Epithelial cell of esophagus (primary cell): ENCODE measurements around the gene LHFPL2.
"Not testable (repeated sequence)": the region's sequence is repeated elsewhere in the genome, so short reads cannot be mapped to it uniquely, and the experiment has no call there.

Experiments used
- DNase-seq: peaks from one replicate; pipeline ENCODE4 v3.0.0; 2010; ENCODE audit warnings: low read depth
- H3K4me3 ChIP-seq: 2 replicates; pipeline ENCODE4 v1.5.1; 2011; ENCODE audit warnings: mild to moderate bottlenecking, low read length, control low read depth
- TF ChIP-seq, protein P1 (sequence below): IDR thresholded peaks from 2 replicates; pipeline ENCODE4 v1.5.1; 2011; ENCODE audit warnings: low read depth, mild to moderate bottlenecking, low read length, control low read depth, inconsistent platforms; ENCODE audit not compliant: insufficient read depth; ENCODE audit errors: missing control alignments

Gene LHFPL2

DNA sequence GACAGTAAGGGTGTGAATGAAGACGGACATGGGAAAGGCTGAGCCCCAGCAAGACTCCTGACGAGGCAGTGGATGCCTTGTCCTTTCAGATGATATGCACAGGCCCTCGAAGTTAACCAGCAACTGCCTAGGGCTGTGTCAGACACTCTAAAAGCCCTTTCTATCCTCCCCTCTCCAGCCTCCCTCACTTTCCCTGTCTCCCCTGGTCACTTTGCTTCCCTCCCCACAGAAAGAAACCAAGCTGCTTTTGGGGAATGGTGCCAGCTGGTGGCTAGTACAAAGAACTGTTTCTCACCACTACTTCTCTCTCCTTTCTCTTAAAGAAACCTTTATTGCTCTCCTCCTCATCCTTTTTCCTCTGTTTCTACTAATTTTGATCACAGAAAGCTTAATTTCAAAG is 21.4 kb downstream of the LHFPL2 start:
- TF ChIP-seq, protein P1, sequence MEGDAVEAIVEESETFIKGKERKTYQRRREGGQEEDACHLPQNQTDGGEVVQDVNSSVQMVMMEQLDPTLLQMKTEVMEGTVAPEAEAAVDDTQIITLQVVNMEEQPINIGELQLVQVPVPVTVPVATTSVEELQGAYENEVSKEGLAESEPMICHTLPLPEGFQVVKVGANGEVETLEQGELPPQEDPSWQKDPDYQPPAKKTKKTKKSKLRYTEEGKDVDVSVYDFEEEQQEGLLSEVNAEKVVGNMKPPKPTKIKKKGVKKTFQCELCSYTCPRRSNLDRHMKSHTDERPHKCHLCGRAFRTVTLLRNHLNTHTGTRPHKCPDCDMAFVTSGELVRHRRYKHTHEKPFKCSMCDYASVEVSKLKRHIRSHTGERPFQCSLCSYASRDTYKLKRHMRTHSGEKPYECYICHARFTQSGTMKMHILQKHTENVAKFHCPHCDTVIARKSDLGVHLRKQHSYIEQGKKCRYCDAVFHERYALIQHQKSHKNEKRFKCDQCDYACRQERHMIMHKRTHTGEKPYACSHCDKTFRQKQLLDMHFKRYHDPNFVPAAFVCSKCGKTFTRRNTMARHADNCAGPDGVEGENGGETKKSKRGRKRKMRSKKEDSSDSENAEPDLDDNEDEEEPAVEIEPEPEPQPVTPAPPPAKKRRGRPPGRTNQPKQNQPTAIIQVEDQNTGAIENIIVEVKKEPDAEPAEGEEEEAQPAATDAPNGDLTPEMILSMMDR = peak; percentile 54
- peak; percentile 34 for DNase-seq
- no peak overlapping the region for H3K4me3 ChIP-seq

GRCh38 chr5:78626009-78626571 is 22.5 kb downstream of the LHFPL2 start:
- TF ChIP-seq, protein P1 = no peak
- no peak overlapping the region for H3K4me3 ChIP-seq
- DNase-seq = no peak

DNA sequence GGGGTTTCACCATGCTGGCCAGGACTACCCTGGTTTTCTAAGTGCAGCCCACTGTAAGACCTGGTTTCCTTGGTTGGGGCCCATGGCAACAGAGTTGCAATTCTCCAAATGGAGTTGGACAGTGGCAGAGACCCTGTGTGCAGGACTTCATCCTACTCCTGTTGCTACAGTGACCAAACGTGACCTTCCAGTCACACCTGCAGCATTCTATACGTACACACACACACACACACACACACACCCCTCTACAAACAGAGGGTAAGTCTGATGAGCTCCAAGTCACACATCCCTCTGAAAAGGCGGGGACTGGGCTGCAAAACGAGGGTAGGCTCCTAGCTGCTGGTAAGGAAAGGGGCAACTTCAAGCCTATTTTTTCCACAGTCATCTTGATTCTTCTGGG is 23.6 kb downstream of the LHFPL2 start:
- no peak overlapping the region for H3K4me3 ChIP-seq
- DNase-seq = no peak
- TF ChIP-seq, protein P1 = no peak

DNA sequence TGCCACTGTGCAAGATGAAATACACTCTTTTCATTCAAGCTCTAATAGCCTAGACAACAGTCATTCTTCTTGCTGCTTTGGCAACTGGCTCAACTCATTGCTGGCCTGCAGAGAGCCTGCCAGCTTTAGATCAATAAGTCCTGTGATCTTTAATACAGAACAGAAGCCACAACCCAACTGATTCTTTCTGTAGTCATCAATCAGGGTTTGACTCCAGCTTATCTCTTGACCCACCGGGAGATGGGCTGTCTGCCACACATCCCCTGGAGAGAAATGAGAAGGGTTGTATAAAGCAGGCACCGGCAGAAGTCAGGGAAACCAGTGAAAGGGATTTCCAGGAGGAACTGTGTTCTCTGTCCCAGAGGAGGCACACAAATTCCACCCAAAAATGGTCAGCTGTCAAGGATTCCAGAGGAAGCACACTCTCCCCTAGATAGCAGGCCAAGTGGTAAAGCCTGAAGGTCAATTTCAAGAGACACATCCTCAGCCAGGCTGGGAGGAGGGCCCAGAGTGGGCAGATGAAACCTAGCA is 24.5 kb downstream of the LHFPL2 start:
- TF ChIP-seq, protein P1 = no peak
- no peak for DNase-seq
- H3K4me3 ChIP-seq = no peak overlapping the region

GRCh38 chr5:78622302-78622971 is 26.1 kb downstream of the LHFPL2 start:
- DNase-seq = no peak
- TF ChIP-seq, protein P1 = no peak
- H3K4me3 ChIP-seq = no peak overlapping the region

DNA sequence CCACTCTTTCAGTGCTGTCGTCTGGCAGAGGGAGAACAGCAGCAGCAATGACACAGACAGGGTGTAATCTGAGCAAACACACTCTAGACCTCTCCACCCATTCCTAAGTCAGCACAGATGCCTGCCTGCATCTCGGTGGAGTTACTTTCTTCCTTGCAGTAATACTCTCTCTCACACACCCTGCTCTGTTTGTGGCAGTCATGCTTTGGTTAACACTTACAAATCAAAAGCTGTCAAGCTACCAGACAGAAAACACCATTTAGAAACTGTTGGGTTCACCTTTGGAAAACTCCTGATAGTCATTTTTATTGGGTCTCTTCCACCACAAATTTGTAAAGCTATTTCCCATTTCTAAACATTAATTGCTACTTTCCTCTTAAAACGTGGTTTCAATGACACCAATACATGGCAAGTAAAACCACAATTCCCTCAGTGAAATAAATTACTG is 27.3 kb downstream of the LHFPL2 start:
- DNase-seq = peak; percentile 29
- no peak overlapping the region for H3K4me3 ChIP-seq
- TF ChIP-seq, protein P1 = no peak

DNA sequence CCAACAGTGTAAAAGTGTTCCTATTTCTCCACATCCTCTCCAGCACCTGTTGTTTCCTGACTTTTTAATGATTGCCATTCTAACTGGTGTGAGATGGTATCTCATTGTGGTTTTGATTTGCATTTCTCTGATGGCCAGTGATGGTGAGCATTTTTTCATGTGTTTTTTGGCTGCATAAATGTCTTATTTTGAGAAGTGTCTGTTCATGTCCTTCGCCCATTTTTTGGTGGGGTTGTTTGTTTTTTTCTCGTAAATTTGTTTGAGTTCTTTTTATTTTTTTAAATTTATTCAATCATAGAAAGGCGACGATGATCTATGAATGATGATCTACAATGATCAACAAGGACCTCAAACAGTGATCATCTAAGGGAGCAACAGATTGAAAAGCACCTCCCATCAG is 28.5 kb downstream of the LHFPL2 start:
- H3K4me3 ChIP-seq, DNase-seq: not testable (repeated sequence)
